Measurements from ENCODE around the gene KLK2. TPM values are rescaled to one million over a fixed set of nuclear protein-coding genes. Genes with fewer than 3 reads are reported as not detected.

The KLK2 gene
- total and polyA plus RNA-seq, 2 of the 4 experiments (the other 2 are of a cell fraction) = not detected

- Histone ChIP-seq H3K4me3 (ENCODE audit: insufficient read depth, low read depth, low read length) (no peak overlapping the region), H3K27me3 (ENCODE audit: control insufficient read depth, insufficient read depth, low read length) (peaks cover 4% of the 10 kb centered on the region; the same call in 1 of the 2 replicates), H2BK120ac (ENCODE audit: low read depth, low read length) (no peak overlapping the region), H2AK5ac (ENCODE audit: low read depth, low read length) (no peak overlapping the region), H3K9me1 (ENCODE audit: insufficient read depth, low read length) (no peaks in the 10 kb centered on the region), H2BK20ac (ENCODE audit: low read depth, low read length) (no peak overlapping the region), H4K20me1 (ENCODE audit: insufficient read depth, low read length) (no peaks in the 10 kb centered on the region), H3K23ac (ENCODE audit: low read depth, low read length) (no peak overlapping the region), H3K18ac (ENCODE audit: low read depth, low read length) (no peak overlapping the region), H2AK9ac (replicated peaks; ENCODE audit: low read depth, low read length, poor library complexity) (no peak overlapping the region), H3K9ac (ENCODE audit: low read depth, low read length) (no peak overlapping the region), H2AFZ (replicated peaks; ENCODE audit: low read length, poor library complexity) (no peak overlapping the region), H4K5ac (ENCODE audit: low read depth, low read length) (no peak overlapping the region), H3K4me1 (ENCODE audit: control insufficient read depth, insufficient read depth, low read length) (no peaks in the 10 kb centered on the region), H2BK5ac (ENCODE audit: low read depth, low read length, poor library complexity, severe bottlenecking) (no peak overlapping the region), H3K36me3 (ENCODE audit: control insufficient read depth, insufficient read depth, low read length) (no peaks in the 10 kb centered on the region), H3K4me2 (ENCODE audit: low read depth, low read length) (no peak overlapping the region), H4K91ac (ENCODE audit: insufficient read depth, low read depth, low read length) (no peak overlapping the region), H3K14ac (replicated peaks; ENCODE audit: low read depth, low read length) (no peak overlapping the region), H3K79me1 (ENCODE audit: low read depth in 1 of 2, low read length in 2 of 2) (no peaks in the 10 kb centered on the region), H3K9me3 (ENCODE audit: control insufficient read depth, insufficient read depth, low read length) (0 out of 2 replicates have a peak, but pooled peaks cover 4% of the 10 kb centered on the region), H2BK15ac (ENCODE audit: low read depth, low read length) (no peak overlapping the region), H3K56ac (ENCODE audit: extremely low read depth, insufficient read depth, low read length) (no peak overlapping the region), H3K27ac (ENCODE audit: insufficient read depth, low read length) (no peak overlapping the region), H4K8ac (ENCODE audit: low read depth in 2 of 2, low read length in 2 of 2) (no peak overlapping the region), H3K4ac (ENCODE audit: low read depth, low read length) (no peak overlapping the region)
- dilution Hi-C loops (cut with HindIII; ENCODE audit: low sequenced_read_pairs, unreplicated experiment) = no loop called here
- WGBS, 2 experiments (ENCODE audit: extremely low coverage in 2 of 2, insufficient read length in 1 of 2) = 100% methylated on average over 1 of the region's 4 CpGs; no CpG with 5 or more reads in 1 of the 2 experiments
- ATAC-seq (ENCODE audit: low read depth) = no peak
- intact Hi-C loops (cut with micrococcal nuclease) = no loop called here
- no peak for DNase-seq
- ChIA-PET POLR2A (ENCODE audit: unreplicated experiment) (no interaction called here), CTCF (no interaction called here)
- BruUV-seq (replicated peaks) = no TSS peak
- in situ Hi-C loops (cut with MboI; ENCODE audit: low sequenced_read_pairs) = no loop called here
- no peak for TF ChIP-seq RAD21 (IDR thresholded peaks at IDR 0.05; ENCODE audit: low read length)
- TF ChIP-seq CEBPB (IDR thresholded peaks at IDR 0.05; ENCODE audit: low read depth, low read length) = no peak
- no peak for TF ChIP-seq RCOR1 (IDR thresholded peaks at IDR 0.05; ENCODE audit: insufficient replicate concordance, low read length)
- no peak for TF ChIP-seq FOS (IDR thresholded peaks at IDR 0.05; ENCODE audit: low read depth, low read length)
- TF ChIP-seq MAZ (IDR thresholded peaks at IDR 0.05; ENCODE audit: borderline replicate concordance, low read depth, low read length) = no peak
- TF ChIP-seq POLR2A (IDR thresholded peaks at IDR 0.05; ENCODE audit: low read depth, low read length) = no peak
- no peak for TF ChIP-seq NFE2L2 (IDR thresholded peaks at IDR 0.05; ENCODE audit: low read depth, low read length)
- no peak for TF ChIP-seq CHD1 (IDR thresholded peaks at IDR 0.05; ENCODE audit: low read depth, low read length)
- TF ChIP-seq, protein P1, sequence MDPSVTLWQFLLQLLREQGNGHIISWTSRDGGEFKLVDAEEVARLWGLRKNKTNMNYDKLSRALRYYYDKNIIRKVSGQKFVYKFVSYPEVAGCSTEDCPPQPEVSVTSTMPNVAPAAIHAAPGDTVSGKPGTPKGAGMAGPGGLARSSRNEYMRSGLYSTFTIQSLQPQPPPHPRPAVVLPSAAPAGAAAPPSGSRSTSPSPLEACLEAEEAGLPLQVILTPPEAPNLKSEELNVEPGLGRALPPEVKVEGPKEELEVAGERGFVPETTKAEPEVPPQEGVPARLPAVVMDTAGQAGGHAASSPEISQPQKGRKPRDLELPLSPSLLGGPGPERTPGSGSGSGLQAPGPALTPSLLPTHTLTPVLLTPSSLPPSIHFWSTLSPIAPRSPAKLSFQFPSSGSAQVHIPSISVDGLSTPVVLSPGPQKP (IDR thresholded peaks at IDR 0.05; ENCODE audit: borderline replicate concordance, low read depth, low read length) = no peak
- no peak for TF ChIP-seq BHLHE40 (IDR thresholded peaks at IDR 0.05; ENCODE audit: low read depth, low read length)
- no peak for TF ChIP-seq CTCF (conservative IDR thresholded peaks at IDR 0.05; ENCODE audit: low read depth, low read length)
- no peak for TF ChIP-seq MAFK (IDR thresholded peaks at IDR 0.05; ENCODE audit: low read depth, low read length)
- TF ChIP-seq SMC3 (IDR thresholded peaks at IDR 0.05; ENCODE audit: low read depth, low read length) = no peak
- TF ChIP-seq MXI1 (IDR thresholded peaks at IDR 0.05; ENCODE audit: borderline replicate concordance, low read depth, low read length) = no peak
- TF ChIP-seq USF2 (IDR thresholded peaks at IDR 0.05; ENCODE audit: low read depth, low read length) = no peak
- TF ChIP-seq RFX5 (IDR thresholded peaks at IDR 0.05; ENCODE audit: low read depth, low read length) = no peak
These were observed 13.4 kb upstream of the KLK2 start for GRCh38 chr19:50859849-50860248.
